G401 (cell line): ENCODE data around the gene DCDC2. TPM values are rescaled to one million over a fixed set of nuclear protein-coding genes. Genes with fewer than 3 reads are reported as not detected.
"Not testable (repeated sequence)": the region's sequence is repeated elsewhere in the genome, so short reads cannot be mapped to it uniquely, and the experiment has no call there.

Source experiments
- DNase-seq: peaks from one replicate; pipeline ENCODE4 v3.0.0-alpha.2; 2015; ENCODE audit warnings: low spot score
- in situ Hi-C: cut with HindIII; loops from 2 replicates; pipeline ENCODE4 v1.10.0; 2016; ENCODE audit warnings: low sequenced_read_pairs, mixed read lengths
- total RNA-seq: library from RNA; depleted of rRNA; stranded (reverse); fragments of >200 nt; shearing (Covaris generic); gene quantifications from 2 replicates; pipeline ENCODE4 v1.2.3, GENCODE V29; 2014

DCDC2 gene
- total RNA-seq, 1 experiment from 2014 or later, result not detected

- in situ Hi-C loops, result no loop called here
- no peak for DNase-seq
These were observed 166.5 kb downstream of the DCDC2 start for GRCh38 chr6:24191346-24191745.

GRCh38 chr6:24188578-24189080 is 169.2 kb downstream of the DCDC2 start:
- DNase-seq, result no peak
- in situ Hi-C loops, result no loop called here

GRCh38 chr6:24187965-24188577 is 169.8 kb downstream of the DCDC2 start:
- in situ Hi-C loops, result no loop called here
- DNase-seq, result no peak

GRCh38 chr6:24186349-24186748 is 171.5 kb downstream of the DCDC2 start:
- in situ Hi-C loops, result no loop called here
- DNase-seq, result no peak

GRCh38 chr6:24183584-24183983 is 174.3 kb downstream of the DCDC2 start:
- in situ Hi-C loops, result no loop called here
- DNase-seq, result no peak

GRCh38 chr6:24157886-24158285 is 200.0 kb downstream of the DCDC2 start:
- DNase-seq, result no peak
- in situ Hi-C loops, result no loop called here

GRCh38 chr6:24154121-24154520 is 203.7 kb downstream of the DCDC2 start:
- no peak for DNase-seq
- in situ Hi-C loops, result no loop called here

- in situ Hi-C loops, result no loop called here
These were observed 205.8 kb downstream of the DCDC2 start for GRCh38 chr6:24152014-24152413.

GRCh38 chr6:24149836-24150235 is 208.0 kb downstream of the DCDC2 start:
- no peak for DNase-seq
- in situ Hi-C loops, result no loop called here

More at GRCh38 chr6:24152014-24152413, 205.8 kb downstream of the DCDC2 start:
- no peak for DNase-seq

GRCh38 chr6:24149296-24149695 is 208.6 kb downstream of the DCDC2 start:
- DNase-seq, result no peak
- in situ Hi-C loops, result no loop called here

GRCh38 chr6:24148684-24149083 is 209.2 kb downstream of the DCDC2 start:
- DNase-seq, result no peak
- in situ Hi-C loops, result no loop called here

GRCh38 chr6:24148154-24148570 is 209.7 kb downstream of the DCDC2 start:
- in situ Hi-C loops, result no loop called here
- no peak for DNase-seq

GRCh38 chr6:24147511-24148153 is 210.2 kb downstream of the DCDC2 start:
- in situ Hi-C loops, result no loop called here
- DNase-seq, result no peak

GRCh38 chr6:24146871-24147270 is 211.0 kb downstream of the DCDC2 start:
- in situ Hi-C loops, result no loop called here
- DNase-seq, result no peak

GRCh38 chr6:24145690-24146131 is 212.1 kb downstream of the DCDC2 start:
- in situ Hi-C loops, result no loop called here
- DNase-seq, result no peak

- DNase-seq, in situ Hi-C loops: not testable (repeated sequence)
These were observed 215.1 kb downstream of the DCDC2 start for GRCh38 chr6:24142733-24143132.

- in situ Hi-C loops, result no loop called here
- no peak for DNase-seq
These were observed 217.3 kb downstream of the DCDC2 start for GRCh38 chr6:24140591-24140990.

- no peak for DNase-seq
- in situ Hi-C loops, result no loop called here
These were observed 218.2 kb downstream of the DCDC2 start for GRCh38 chr6:24139639-24140038.

- no peak for DNase-seq
- in situ Hi-C loops, result no loop called here
These were observed 218.8 kb downstream of the DCDC2 start for GRCh38 chr6:24139080-24139479.

- no peak for DNase-seq
- in situ Hi-C loops, result no loop called here
These were observed 226.1 kb downstream of the DCDC2 start for GRCh38 chr6:24131751-24132150.

- DNase-seq, result no peak
- in situ Hi-C loops, result no loop called here
These were observed 230.5 kb downstream of the DCDC2 start for GRCh38 chr6:24127316-24127715.
